GM19463 (cell line): ENCODE measurements around the gene NCAPG2.

ENCODE experiments used
- ATAC-seq: cut with Tn5 transposase; IDR thresholded peaks from one replicate; pipeline ENCODE4 v1.9.1; 2021; ENCODE audit warnings: mild to moderate bottlenecking, moderate library complexity; ENCODE audit not compliant: unreplicated experiment

The NCAPG2 gene

DNA sequence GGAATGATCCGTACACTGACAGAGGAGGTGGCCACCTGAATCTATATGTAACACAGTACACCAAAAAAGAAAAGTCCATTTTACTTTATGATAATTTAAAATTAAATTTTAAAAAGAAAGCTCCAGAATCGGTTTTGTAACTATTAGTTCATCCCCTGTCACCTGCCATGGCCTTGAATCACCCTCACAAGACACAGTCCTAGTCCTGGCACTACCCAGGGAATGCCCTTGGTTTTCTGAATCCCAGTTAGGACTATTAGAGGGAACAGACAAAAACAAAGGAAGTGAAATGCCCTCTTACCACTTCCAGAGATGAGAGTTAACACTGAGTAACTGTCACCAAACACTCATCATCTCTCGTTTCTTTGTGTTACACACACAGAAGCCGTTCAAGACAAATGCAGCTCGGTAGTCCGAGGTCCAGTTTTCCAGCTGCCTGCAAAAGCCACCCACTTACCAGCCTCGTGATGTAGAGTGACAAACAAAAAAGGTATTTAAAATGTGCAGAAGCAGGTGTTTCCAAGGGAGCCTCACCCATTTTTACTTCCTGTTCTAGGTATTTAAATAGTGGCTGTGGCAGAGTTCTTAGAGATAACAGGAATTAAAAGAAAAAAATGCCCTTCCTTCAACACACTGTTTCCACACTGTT lies 123.0 kb downstream of the NCAPG2 start:
- ATAC-seq = no peak
